Measurements from ENCODE around the gene HBEGF. TPM values are rescaled to one million over a fixed set of nuclear protein-coding genes. Genes with fewer than 3 reads are reported as not detected.
"Not testable (repeated sequence)": the region's sequence is repeated elsewhere in the genome, so short reads cannot be mapped to it uniquely, and the experiment has no call there.

The HBEGF gene
- total RNA-seq, 2 experiments from 2014 or later, result 5.7 TPM

GRCh38 chr5:140349244-140349643 is 2.8 kb upstream of the HBEGF start:
- no peak overlapping the region for H3K4me3 Mint-ChIP-seq
- no peaks in the 10 kb centered on the region for H3K36me3 Mint-ChIP-seq
- H3K4me1 Mint-ChIP-seq, result peaks cover 23% of the 10 kb centered on the region
- no peak for DNase-seq
- no peak overlapping the region for H3K27ac Mint-ChIP-seq
- H3K9me3 Mint-ChIP-seq, result no peaks in the 10 kb centered on the region
- peaks cover 43% of the 10 kb centered on the region for H3K27me3 Mint-ChIP-seq

GRCh38 chr5:140348104-140348503 is 1.7 kb upstream of the HBEGF start:
- H3K4me1 Mint-ChIP-seq, result peaks cover 32% of the 10 kb centered on the region
- H3K36me3 Mint-ChIP-seq, result peaks cover 3% of the 10 kb centered on the region
- no peak overlapping the region for H3K4me3 Mint-ChIP-seq
- no peaks in the 10 kb centered on the region for H3K9me3 Mint-ChIP-seq
- no peak for DNase-seq
- H3K27me3 Mint-ChIP-seq, result peaks cover 43% of the 10 kb centered on the region
- H3K27ac Mint-ChIP-seq, result no peak overlapping the region

- no peak for DNase-seq
- Mint-ChIP-seq H3K4me3 (peak overlapping the region; percentile 73), H3K27ac (no peak overlapping the region), H3K4me1 (peaks cover 39% of the 10 kb centered on the region), H3K27me3 (peaks cover 43% of the 10 kb centered on the region), H3K36me3 (peaks cover 7% of the 10 kb centered on the region), H3K9me3 (no peaks in the 10 kb centered on the region)
These were observed 957 bp upstream of the HBEGF start for GRCh38 chr5:140347360-140347759.

DNA sequence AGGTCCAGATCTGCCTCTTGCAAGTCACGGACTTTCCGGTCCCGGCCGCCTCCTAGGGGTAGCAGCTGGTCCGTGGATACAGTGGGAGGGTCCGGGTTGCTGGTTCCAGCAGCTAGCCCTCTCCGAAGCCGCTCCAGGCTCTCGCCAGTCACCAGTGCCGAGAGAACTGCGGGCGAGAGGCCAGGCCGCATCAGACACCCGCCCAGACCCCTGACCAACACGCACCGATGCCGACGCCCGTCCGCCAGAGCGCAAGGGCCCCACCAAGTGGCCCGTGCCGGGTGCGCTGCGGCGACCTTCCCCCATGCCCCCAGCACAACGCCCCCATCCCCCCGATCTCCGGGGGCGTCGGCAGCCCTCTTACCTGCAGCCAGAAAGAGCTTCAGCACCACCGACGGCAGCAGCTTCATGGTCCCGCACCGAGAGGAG is 470 bp downstream of the HBEGF start:
- no peak for DNase-seq
- H3K36me3 Mint-ChIP-seq, result peaks cover 19% of the 10 kb centered on the region
- H3K27me3 Mint-ChIP-seq, result peaks cover 36% of the 10 kb centered on the region
- H3K27ac Mint-ChIP-seq, result no peak overlapping the region
- peaks cover 2% of the 10 kb centered on the region for H3K9me3 Mint-ChIP-seq
- peak overlapping the region; percentile 62 for H3K4me3 Mint-ChIP-seq
- peaks cover 44% of the 10 kb centered on the region for H3K4me1 Mint-ChIP-seq

GRCh38 chr5:140344683-140345423 is 1.6 kb downstream of the HBEGF start:
- Mint-ChIP-seq H3K4me1 (peaks cover 49% of the 10 kb centered on the region), H3K4me3 (peak overlapping the region; percentile 69), H3K27ac (peak overlapping the region; percentile 15), H3K9me3 (peaks cover 2% of the 10 kb centered on the region), H3K27me3 (peaks cover 29% of the 10 kb centered on the region), H3K36me3 (peaks cover 22% of the 10 kb centered on the region)
- peak; percentile 25 for DNase-seq

DNA sequence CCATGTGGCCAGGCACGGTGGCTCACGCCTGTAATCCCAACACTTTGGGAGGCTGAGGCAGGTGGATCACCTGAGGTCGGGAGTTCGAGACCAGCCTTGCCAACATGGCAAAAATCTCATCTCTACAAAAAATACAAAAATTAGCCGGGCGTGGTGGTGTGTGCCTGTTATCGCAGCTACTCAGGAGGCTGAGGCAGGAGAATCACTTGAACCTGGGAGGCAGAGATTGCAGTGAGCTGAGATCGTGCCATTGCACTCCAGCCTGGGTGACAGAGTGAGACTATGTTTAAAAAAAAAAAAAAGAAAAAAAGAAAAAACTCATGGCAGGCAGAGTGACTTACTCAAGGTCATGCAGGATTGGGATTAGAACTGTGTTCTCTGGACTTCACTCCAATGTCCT is 2.6 kb downstream of the HBEGF start:
- Mint-ChIP-seq H3K4me1 (peaks cover 49% of the 10 kb centered on the region), H3K36me3 (peaks cover 22% of the 10 kb centered on the region), H3K27me3 (peaks cover 19% of the 10 kb centered on the region), H3K27ac (peak overlapping the region; percentile 18)
- not testable (repeated sequence) for H3K9me3 Mint-ChIP-seq, H3K4me3 Mint-ChIP-seq, DNase-seq

DNA sequence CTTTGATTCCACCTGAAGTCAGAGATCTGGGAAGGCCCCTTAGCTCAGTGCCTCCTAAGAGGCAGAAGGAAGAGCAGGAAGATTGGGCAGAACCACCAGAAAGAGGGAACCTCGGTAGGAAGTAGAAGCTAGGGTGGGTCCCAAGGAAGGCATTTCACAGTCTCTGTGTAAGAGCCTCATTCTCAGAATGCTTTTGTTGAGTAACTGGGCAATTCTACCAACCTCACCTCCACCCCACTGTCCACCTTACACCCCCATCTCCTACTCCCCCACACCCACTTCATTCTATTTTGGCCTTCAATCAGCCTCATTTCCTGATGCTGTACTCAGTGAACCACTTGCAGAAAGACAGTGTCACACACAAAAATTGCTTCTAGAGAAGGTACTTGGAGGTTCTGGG is 3.5 kb downstream of the HBEGF start:
- DNase-seq, result no peak
- Mint-ChIP-seq H3K27ac (peak overlapping the region; percentile 93), H3K4me1 (peaks cover 50% of the 10 kb centered on the region), H3K27me3 (peaks cover 12% of the 10 kb centered on the region), H3K4me3 (peak overlapping the region; percentile 86), H3K9me3 (peaks cover 2% of the 10 kb centered on the region), H3K36me3 (peaks cover 24% of the 10 kb centered on the region)

- Mint-ChIP-seq H3K9me3 (peaks cover 2% of the 10 kb centered on the region), H3K27me3 (peaks cover 12% of the 10 kb centered on the region), H3K27ac (peak overlapping the region; percentile 93), H3K4me3 (peak overlapping the region; percentile 86), H3K4me1 (peaks cover 50% of the 10 kb centered on the region), H3K36me3 (peaks cover 24% of the 10 kb centered on the region)
- DNase-seq, result peak; percentile 41
These were observed 4.1 kb downstream of the HBEGF start for GRCh38 chr5:140342287-140342686.

- H3K27ac Mint-ChIP-seq, result peak overlapping the region; percentile 93
- H3K27me3 Mint-ChIP-seq, result peaks cover 9% of the 10 kb centered on the region
- H3K4me1 Mint-ChIP-seq, result peaks cover 45% of the 10 kb centered on the region
- DNase-seq, result no peak
- peaks cover 2% of the 10 kb centered on the region for H3K9me3 Mint-ChIP-seq
- peak overlapping the region; percentile 86 for H3K4me3 Mint-ChIP-seq
- peaks cover 24% of the 10 kb centered on the region for H3K36me3 Mint-ChIP-seq
These were observed 4.8 kb downstream of the HBEGF start for GRCh38 chr5:140341591-140341990.

DNA sequence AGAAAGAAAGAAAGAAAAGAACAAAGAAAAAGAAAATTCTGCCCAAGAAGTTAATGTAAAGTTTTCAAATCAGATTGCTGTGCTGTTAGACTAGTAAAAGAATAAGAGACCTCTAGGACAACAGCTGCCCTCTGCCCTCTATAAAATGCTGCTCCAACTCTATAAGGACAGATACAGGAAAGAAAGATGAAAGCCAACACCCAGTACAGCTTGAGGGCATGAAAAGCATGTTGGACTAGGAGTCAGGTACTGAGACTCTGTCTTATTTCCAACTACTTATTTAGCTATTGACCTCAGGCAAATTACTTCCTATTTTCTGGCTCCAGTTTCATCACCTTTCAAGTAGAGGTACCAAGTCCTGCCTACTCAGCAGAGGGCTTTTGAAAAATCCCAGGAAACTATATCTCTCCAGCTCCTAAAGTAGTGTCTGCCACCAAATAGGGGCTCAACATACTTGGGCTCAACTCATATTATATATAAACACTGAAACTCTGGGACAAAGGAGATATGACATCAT is 5.7 kb downstream of the HBEGF start:
- peaks cover 7% of the 10 kb centered on the region for H3K27me3 Mint-ChIP-seq
- no peak overlapping the region for H3K27ac Mint-ChIP-seq
- peak overlapping the region; percentile 86 for H3K4me3 Mint-ChIP-seq
- no peak for DNase-seq
- H3K36me3 Mint-ChIP-seq, result peaks cover 24% of the 10 kb centered on the region
- H3K9me3 Mint-ChIP-seq, result peaks cover 2% of the 10 kb centered on the region
- peaks cover 44% of the 10 kb centered on the region for H3K4me1 Mint-ChIP-seq

DNA sequence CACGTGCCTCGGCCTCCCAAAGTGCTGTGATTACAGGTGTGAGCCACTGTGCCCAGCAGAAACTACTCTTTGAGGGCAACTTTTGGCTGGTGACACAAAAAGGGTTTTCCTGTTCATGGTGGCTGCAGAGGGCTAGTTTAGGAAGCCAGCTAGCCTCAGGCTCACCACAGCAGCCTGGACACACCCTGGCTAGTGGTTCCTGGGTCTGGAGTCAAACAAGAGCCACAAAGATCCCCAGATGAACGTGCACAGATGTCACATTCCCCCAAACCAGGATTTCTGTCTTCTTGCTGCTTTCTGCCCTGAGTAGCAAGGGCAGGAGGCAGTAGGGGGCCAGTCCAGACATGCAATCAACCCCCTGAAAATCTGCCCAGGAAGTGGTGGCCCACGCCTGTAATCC is 6.8 kb downstream of the HBEGF start:
- peaks cover 2% of the 10 kb centered on the region for H3K9me3 Mint-ChIP-seq
- peaks cover 26% of the 10 kb centered on the region for H3K36me3 Mint-ChIP-seq
- no peak overlapping the region for H3K27ac Mint-ChIP-seq
- no peak for DNase-seq
- no peak overlapping the region for H3K4me3 Mint-ChIP-seq
- no peaks in the 10 kb centered on the region for H3K27me3 Mint-ChIP-seq
- H3K4me1 Mint-ChIP-seq, result peaks cover 37% of the 10 kb centered on the region

DNA sequence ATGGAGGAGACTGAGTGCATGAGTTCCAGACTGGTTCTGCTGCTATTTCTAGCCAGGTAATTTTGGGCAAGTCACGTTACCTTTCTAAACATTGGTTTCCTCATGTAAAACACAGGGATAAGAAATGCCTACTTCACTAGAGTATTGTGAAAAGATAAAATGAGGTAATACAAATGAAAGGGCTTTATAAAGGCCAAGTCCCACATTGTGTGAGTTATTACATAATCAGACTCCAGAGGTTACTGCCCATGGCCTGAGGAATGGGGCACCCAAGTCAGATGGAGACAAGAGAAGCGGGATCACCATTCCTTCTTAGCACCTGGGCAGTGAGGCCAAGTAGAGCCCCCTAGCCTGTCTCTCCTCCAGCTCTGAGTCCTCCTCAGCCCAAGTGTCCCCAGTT is 7.5 kb downstream of the HBEGF start:
- DNase-seq, result no peak
- H3K9me3 Mint-ChIP-seq, result peaks cover 2% of the 10 kb centered on the region
- peaks cover 27% of the 10 kb centered on the region for H3K36me3 Mint-ChIP-seq
- H3K4me3 Mint-ChIP-seq, result no peak overlapping the region
- H3K27ac Mint-ChIP-seq, result no peak overlapping the region
- no peaks in the 10 kb centered on the region for H3K27me3 Mint-ChIP-seq
- H3K4me1 Mint-ChIP-seq, result peaks cover 30% of the 10 kb centered on the region

DNA sequence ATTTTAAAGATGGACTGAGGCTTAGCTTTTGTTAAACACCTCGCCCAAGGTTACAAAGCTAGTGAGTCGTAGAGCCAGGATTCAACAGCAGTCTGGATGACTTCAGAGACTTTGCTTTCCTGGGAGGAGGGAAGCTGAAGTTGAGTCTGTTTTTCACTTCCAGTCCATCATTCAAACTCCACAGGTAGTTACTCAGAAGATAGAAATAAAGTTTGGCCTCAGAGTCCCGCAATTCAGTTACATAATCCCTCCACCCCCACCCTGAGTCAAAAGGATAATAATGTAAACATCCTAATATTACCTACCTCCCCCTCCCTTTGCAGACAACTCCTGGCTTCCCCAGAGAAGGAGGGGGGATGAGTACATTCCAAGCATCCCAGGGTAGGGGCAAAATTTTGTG is 8.1 kb downstream of the HBEGF start:
- DNase-seq, result no peak
- no peak overlapping the region for H3K27ac Mint-ChIP-seq
- H3K27me3 Mint-ChIP-seq, result no peaks in the 10 kb centered on the region
- peaks cover 2% of the 10 kb centered on the region for H3K9me3 Mint-ChIP-seq
- no peak overlapping the region for H3K4me3 Mint-ChIP-seq
- peaks cover 27% of the 10 kb centered on the region for H3K36me3 Mint-ChIP-seq
- H3K4me1 Mint-ChIP-seq, result peaks cover 26% of the 10 kb centered on the region

DNA sequence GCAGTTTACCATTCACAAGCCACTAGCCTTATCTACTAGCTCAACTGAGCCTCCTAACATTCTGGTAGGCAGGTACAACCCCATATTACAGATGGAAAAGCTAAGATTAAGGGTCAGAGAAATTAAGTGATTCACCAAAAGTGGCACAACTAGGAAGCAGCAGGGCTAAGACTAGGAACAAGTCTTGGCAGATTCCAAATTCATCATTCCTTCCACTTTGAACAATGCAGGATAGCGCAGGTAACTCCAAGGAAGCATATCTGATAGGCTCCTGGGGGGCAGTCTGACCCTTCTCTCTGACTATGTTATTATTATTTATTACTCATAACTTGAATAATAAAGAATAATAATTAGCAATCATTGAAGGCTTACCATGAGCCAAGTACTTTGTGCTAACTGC is 8.5 kb downstream of the HBEGF start:
- no peak for DNase-seq
- H3K4me3 Mint-ChIP-seq, result no peak overlapping the region
- peaks cover 2% of the 10 kb centered on the region for H3K9me3 Mint-ChIP-seq
- H3K36me3 Mint-ChIP-seq, result peaks cover 27% of the 10 kb centered on the region
- H3K27me3 Mint-ChIP-seq, result no peaks in the 10 kb centered on the region
- peaks cover 22% of the 10 kb centered on the region for H3K4me1 Mint-ChIP-seq
- H3K27ac Mint-ChIP-seq, result no peak overlapping the region

- no peaks in the 10 kb centered on the region for H3K9me3 Mint-ChIP-seq
- H3K4me1 Mint-ChIP-seq, result peaks cover 9% of the 10 kb centered on the region
- peaks cover 15% of the 10 kb centered on the region for H3K36me3 Mint-ChIP-seq
- no peak for DNase-seq
- H3K27me3 Mint-ChIP-seq, result no peaks in the 10 kb centered on the region
- H3K4me3 Mint-ChIP-seq, result no peak overlapping the region
- H3K27ac Mint-ChIP-seq, result no peak overlapping the region
These were observed 10.0 kb downstream of the HBEGF start for GRCh38 chr5:140336388-140336787.

DNA sequence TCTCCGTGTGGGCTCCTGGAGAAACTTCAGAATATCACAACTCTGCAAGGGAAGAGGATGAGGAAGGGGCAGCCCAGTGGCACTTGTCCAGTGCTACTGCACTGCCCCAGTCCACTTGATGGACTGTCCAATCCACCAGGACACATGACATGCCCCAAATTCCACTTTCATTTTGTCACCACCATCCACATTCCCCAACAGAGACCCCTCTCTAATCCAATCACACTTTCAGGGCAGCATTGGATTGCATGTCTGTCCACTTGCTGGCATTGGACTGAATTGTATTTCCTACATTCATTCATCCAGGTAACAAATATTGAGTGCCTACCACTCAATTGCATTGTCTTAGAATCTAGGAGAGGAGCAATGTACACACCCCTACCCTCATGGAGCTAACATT is 14.8 kb downstream of the HBEGF start:
- H3K9me3 Mint-ChIP-seq, result no peaks in the 10 kb centered on the region

More for the DNA sequence above, 14.8 kb downstream of the HBEGF start:
- no peaks in the 10 kb centered on the region for H3K4me1 Mint-ChIP-seq
- H3K27me3 Mint-ChIP-seq, result no peaks in the 10 kb centered on the region
- no peak for DNase-seq
- peaks cover 5% of the 10 kb centered on the region for H3K36me3 Mint-ChIP-seq
- H3K4me3 Mint-ChIP-seq, result no peak overlapping the region
- H3K27ac Mint-ChIP-seq, result no peak overlapping the region
